Measurements from ENCODE around the gene ALDH1A3. TPM values are rescaled to one million over a fixed set of nuclear protein-coding genes. Genes with fewer than 3 reads are reported as not detected.

ALDH1A3 gene
- total and polyA plus RNA-seq, 2 donors (not counting 1 experiment from before 2014, with no cell fraction given) = not detected

DNA sequence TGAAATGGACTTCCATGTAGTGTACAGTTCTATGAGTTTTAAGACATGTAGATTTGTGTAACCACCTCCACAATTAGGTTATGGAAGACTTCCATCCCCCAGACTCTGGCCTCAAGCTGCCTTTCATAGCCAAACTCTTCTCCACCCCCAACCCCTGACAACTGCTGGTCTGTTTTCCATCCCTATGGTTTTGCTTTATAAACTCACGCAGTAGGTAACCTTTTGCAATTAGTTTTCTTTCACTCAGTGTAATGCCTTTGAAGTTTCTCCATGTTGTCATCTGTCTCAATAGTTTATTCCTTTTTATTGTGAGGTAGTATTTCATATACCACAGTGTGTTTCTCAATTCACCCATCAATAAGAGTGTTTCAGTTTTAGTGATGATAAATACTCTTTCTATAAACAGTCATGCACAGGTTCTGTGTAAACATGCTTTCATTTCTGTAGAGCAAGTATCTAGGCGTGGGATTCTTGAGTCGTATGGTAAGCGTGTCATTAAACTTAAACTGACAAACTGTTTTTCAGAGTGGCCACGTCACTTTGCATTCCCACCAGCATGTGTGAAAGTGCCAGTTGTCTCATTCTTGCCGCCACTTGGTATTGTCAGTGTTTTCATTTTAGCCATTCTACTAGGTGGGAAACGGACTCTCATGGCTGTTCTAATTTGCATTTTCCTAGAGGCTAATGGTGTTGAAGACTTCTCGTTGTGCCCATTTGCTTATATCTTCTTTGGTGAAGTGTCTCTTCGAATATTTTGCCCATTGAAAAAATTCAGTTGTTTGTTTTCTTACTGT is 47.3 kb upstream of the ALDH1A3 start:
- POLR2A ChIA-PET = no interaction called here
- no peaks in the 10 kb centered on the region for H3K79me2 ChIP-seq (ENCODE audit: control insufficient read depth, insufficient read depth, low read length)
- no peak overlapping the region for H3K9ac ChIP-seq (ENCODE audit: low read length)
- TF ChIP-seq, protein P1, sequence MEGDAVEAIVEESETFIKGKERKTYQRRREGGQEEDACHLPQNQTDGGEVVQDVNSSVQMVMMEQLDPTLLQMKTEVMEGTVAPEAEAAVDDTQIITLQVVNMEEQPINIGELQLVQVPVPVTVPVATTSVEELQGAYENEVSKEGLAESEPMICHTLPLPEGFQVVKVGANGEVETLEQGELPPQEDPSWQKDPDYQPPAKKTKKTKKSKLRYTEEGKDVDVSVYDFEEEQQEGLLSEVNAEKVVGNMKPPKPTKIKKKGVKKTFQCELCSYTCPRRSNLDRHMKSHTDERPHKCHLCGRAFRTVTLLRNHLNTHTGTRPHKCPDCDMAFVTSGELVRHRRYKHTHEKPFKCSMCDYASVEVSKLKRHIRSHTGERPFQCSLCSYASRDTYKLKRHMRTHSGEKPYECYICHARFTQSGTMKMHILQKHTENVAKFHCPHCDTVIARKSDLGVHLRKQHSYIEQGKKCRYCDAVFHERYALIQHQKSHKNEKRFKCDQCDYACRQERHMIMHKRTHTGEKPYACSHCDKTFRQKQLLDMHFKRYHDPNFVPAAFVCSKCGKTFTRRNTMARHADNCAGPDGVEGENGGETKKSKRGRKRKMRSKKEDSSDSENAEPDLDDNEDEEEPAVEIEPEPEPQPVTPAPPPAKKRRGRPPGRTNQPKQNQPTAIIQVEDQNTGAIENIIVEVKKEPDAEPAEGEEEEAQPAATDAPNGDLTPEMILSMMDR (IDR thresholded peaks at IDR 0.05) = no peak
- no peak for TF ChIP-seq EZH2 (IDR thresholded peaks at IDR 0.05; ENCODE audit: borderline replicate concordance, insufficient read depth, low read depth, low read length, poor library complexity, severe bottlenecking)
- H4K20me1 ChIP-seq (ENCODE audit: control insufficient read depth, insufficient read depth, low read length, poor library complexity, severe bottlenecking) = no peaks in the 10 kb centered on the region
- Mint-ChIP-seq H3K27me3 (peaks cover 18% of the 10 kb centered on the region), H3K9me3 (ENCODE audit: insufficient read depth) (peaks cover 3% of the 10 kb centered on the region), H3K27ac (no peak overlapping the region), H3K4me3 (no peak overlapping the region), H3K4me1 (no peaks in the 10 kb centered on the region)
- H3K27ac ChIP-seq (ENCODE audit: low read length in 2 of 2) = no peak overlapping the region
- H3K36me3 ChIP-seq (replicated peaks in 1 of 2; ENCODE audit: control extremely low read depth in 1 of 2, control insufficient read depth in 1 of 2, extremely low read depth in 1 of 2, insufficient read depth in 2 of 2, low read length in 1 of 2) = no peaks in the 10 kb centered on the region
- WGBS (ENCODE audit: insufficient coverage) = 85% methylated on average over 8 of the region's 9 CpGs
- no peak overlapping the region for H2AFZ ChIP-seq (ENCODE audit: insufficient read depth, low read depth, low read length, poor library complexity, severe bottlenecking)
- peaks cover 0 to 4% (median 1%) of the 10 kb centered on the region in 4 experiments for H3K27me3 ChIP-seq (replicated peaks in 1 of 4; ENCODE audit: control extremely low read depth in 1 of 4, control insufficient read depth in 3 of 4, insufficient read depth in 4 of 4, low read length in 3 of 4)
- no peaks in the 10 kb centered on the region for H3K4me1 ChIP-seq (ENCODE audit: control insufficient read depth in 2 of 2, insufficient read depth in 2 of 2, low read length in 2 of 2)
- DNase-seq (no peak), ATAC-seq (ENCODE audit: low read depth) (no peak)
- intact Hi-C loops (cut with micrococcal nuclease) = no loop called here
- H3K4me3 ChIP-seq (ENCODE audit: control extremely low read depth in 1 of 5, extremely low read depth in 1 of 5, insufficient read depth in 1 of 5, low read depth in 2 of 5, low read length in 4 of 5) = no peak overlapping the region
- CTCF ChIA-PET = no interaction called here
- H3K4me2 ChIP-seq (replicated peaks; ENCODE audit: low read depth, low read length, poor library complexity, severe bottlenecking) = no peak overlapping the region
- no peaks in the 10 kb centered on the region for H3K9me3 ChIP-seq (ENCODE audit: control extremely low read depth in 1 of 3, control insufficient read depth in 2 of 3, insufficient read depth in 1 of 3, low read length in 2 of 3)

All from B cell (primary cell).